Stimulated activated CD8-positive, alpha-beta memory T cell treated with anti-CD3 and anti-CD28 coated beads, Interleukin-15, amount 100 ng/mL, for 24 hours (primary cell): ENCODE results near the gene LGI2.
"Not testable (repeated sequence)": the region's sequence is repeated elsewhere in the genome, so short reads cannot be mapped to it uniquely, and the experiment has no call there.

Experiments
- DNase-seq: peaks from one replicate; pipeline ENCODE4 v3.0.0-alpha.2; 2020; ENCODE audit warnings: low read depth

The LGI2 gene

GRCh38 chr4:25043548-25043947 lies 12.8 kb upstream of the LGI2 start:
- no peak for DNase-seq

- DNase-seq = no peak
Observed at GRCh38 chr4:25033526-25033925, 2.8 kb upstream of the LGI2 start.

GRCh38 chr4:25032126-25032525 lies 1.4 kb upstream of the LGI2 start:
- no peak for DNase-seq

- DNase-seq = no peak
Observed at GRCh38 chr4:25031077-25031621, 403 bp upstream of the LGI2 start.

- no peak for DNase-seq
Observed at GRCh38 chr4:25029479-25030276, 1.1 kb downstream of the LGI2 start.

GRCh38 chr4:25028851-25029250 lies 1.9 kb downstream of the LGI2 start:
- DNase-seq = no peak

- no peak for DNase-seq
Observed at GRCh38 chr4:25022766-25023165, 8.0 kb downstream of the LGI2 start.

- no peak for DNase-seq
Observed at GRCh38 chr4:25021216-25021615, 9.5 kb downstream of the LGI2 start.

- DNase-seq = no peak
Observed at GRCh38 chr4:25020236-25020635, 10.5 kb downstream of the LGI2 start.

GRCh38 chr4:25019501-25019900 lies 11.2 kb downstream of the LGI2 start:
- no peak for DNase-seq

- no peak for DNase-seq
Observed at GRCh38 chr4:25015012-25015411, 15.7 kb downstream of the LGI2 start.

GRCh38 chr4:25014662-25014983 lies 16.1 kb downstream of the LGI2 start:
- not testable (repeated sequence) for DNase-seq

GRCh38 chr4:25013756-25014661 lies 16.7 kb downstream of the LGI2 start:
- DNase-seq = no peak

GRCh38 chr4:25012655-25013054 lies 18.1 kb downstream of the LGI2 start:
- DNase-seq = no peak

- no peak for DNase-seq
Observed at GRCh38 chr4:25011135-25011866, 19.4 kb downstream of the LGI2 start.

GRCh38 chr4:25007598-25007997 lies 23.1 kb downstream of the LGI2 start:
- no peak for DNase-seq

- no peak for DNase-seq
Observed at GRCh38 chr4:25002681-25003080, 28.1 kb downstream of the LGI2 start.

- no peak for DNase-seq
Observed at GRCh38 chr4:25001509-25001908, 29.2 kb downstream of the LGI2 start.

GRCh38 chr4:25000639-25001038 lies 30.1 kb downstream of the LGI2 start:
- DNase-seq = no peak

GRCh38 chr4:24999392-25000089 lies 31.2 kb downstream of the LGI2 start:
- DNase-seq = no peak

- DNase-seq = no peak
Observed at GRCh38 chr4:24995346-24995919, 35.3 kb downstream of the LGI2 start.
